ENCODE results near the gene STK32B. TPM values are rescaled to one million over a fixed set of nuclear protein-coding genes. Genes with fewer than 3 reads are reported as not detected.

Gene STK32B
- polyA plus RNA-seq, 1 of the 3 experiments (the other 2 are of a cell fraction), result 0.20 TPM

DNA sequence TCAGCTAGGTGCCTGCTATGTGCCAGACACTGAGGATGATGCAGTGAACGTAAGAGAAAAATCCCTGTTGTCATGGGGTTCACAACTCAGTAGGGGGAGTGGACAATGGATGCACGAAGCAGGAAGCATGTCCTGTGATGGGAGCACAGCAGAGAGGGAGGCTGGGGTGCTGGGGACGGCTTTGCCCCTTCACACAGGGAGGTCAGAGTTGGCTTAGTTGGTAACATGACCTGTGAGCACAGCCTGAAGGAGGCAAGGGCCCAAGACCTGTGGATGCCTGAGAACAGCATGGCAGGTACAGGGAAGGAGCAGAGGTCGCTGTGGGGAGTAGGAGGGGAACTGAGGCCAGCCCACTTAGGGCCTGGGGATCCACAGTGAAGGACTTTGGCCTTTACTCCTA, 109.4 kb downstream of the STK32B start:
- H3K9me2 ChIP-seq, result no peaks in the 10 kb centered on the region
- POLR2A ChIA-PET, result no interaction called here
- no peaks in the 10 kb centered on the region for H3K79me2 ChIP-seq (ENCODE audit: insufficient read depth)
- H3K36me3 ChIP-seq (replicated peaks in 1 of 2; ENCODE audit: control insufficient read depth in 1 of 2, insufficient read depth in 2 of 2, low read length in 1 of 2), result no peaks in the 10 kb centered on the region
- no peak overlapping the region for H3K4me2 ChIP-seq
- H3K9ac ChIP-seq, result no peak overlapping the region
- TF ChIP-seq, protein P1, sequence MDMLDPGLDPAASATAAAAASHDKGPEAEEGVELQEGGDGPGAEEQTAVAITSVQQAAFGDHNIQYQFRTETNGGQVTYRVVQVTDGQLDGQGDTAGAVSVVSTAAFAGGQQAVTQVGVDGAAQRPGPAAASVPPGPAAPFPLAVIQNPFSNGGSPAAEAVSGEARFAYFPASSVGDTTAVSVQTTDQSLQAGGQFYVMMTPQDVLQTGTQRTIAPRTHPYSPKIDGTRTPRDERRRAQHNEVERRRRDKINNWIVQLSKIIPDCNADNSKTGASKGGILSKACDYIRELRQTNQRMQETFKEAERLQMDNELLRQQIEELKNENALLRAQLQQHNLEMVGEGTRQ (IDR thresholded peaks at IDR 0.05; ENCODE audit: borderline replicate concordance, low read depth, low read length), result no peak
- TF ChIP-seq, protein P2, sequence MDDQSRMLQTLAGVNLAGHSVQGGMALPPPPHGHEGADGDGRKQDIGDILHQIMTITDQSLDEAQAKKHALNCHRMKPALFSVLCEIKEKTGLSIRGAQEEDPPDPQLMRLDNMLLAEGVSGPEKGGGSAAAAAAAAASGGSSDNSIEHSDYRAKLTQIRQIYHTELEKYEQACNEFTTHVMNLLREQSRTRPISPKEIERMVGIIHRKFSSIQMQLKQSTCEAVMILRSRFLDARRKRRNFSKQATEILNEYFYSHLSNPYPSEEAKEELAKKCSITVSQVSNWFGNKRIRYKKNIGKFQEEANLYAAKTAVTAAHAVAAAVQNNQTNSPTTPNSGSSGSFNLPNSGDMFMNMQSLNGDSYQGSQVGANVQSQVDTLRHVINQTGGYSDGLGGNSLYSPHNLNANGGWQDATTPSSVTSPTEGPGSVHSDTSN (IDR thresholded peaks at IDR 0.05), result no peak
- TF ChIP-seq POLR2AphosphoS5 (IDR thresholded peaks at IDR 0.05; ENCODE audit: low read depth, low read length) (no peak), EP300 (IDR thresholded peaks at IDR 0.05; ENCODE audit: borderline replicate concordance in 1 of 2, low read depth in 1 of 2, low read length in 1 of 2) (no peak), YY1 (IDR thresholded peaks at IDR 0.05; ENCODE audit: low read depth) (no peak), RCOR1 (IDR thresholded peaks at IDR 0.05; ENCODE audit: low read length) (no peak), ELF1 (IDR thresholded peaks at IDR 0.05) (no peak), RFX5 (IDR thresholded peaks at IDR 0.05; ENCODE audit: low read length) (no peak), FOXJ3 (CRISPR knock-in tag; IDR thresholded peaks at IDR 0.05) (no peak), MEF2A (IDR thresholded peaks at IDR 0.05; ENCODE audit: borderline replicate concordance, low read depth) (no peak), GATA2 (CRISPR knock-in tag; IDR thresholded peaks at IDR 0.05) (no peak), MXI1 (IDR thresholded peaks at IDR 0.05; ENCODE audit: low read depth, low read length) (no peak), NRF1 (IDR thresholded peaks at IDR 0.05; ENCODE audit: low read depth, low read length) (no peak), FOSL2 (IDR thresholded peaks at IDR 0.05; ENCODE audit: borderline replicate concordance, low read depth) (no peak)
- TF ChIP-seq, protein P3, sequence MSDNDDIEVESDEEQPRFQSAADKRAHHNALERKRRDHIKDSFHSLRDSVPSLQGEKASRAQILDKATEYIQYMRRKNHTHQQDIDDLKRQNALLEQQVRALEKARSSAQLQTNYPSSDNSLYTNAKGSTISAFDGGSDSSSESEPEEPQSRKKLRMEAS (IDR thresholded peaks at IDR 0.05; ENCODE audit: low read depth), result no peak
- TF ChIP-seq, protein P4, sequence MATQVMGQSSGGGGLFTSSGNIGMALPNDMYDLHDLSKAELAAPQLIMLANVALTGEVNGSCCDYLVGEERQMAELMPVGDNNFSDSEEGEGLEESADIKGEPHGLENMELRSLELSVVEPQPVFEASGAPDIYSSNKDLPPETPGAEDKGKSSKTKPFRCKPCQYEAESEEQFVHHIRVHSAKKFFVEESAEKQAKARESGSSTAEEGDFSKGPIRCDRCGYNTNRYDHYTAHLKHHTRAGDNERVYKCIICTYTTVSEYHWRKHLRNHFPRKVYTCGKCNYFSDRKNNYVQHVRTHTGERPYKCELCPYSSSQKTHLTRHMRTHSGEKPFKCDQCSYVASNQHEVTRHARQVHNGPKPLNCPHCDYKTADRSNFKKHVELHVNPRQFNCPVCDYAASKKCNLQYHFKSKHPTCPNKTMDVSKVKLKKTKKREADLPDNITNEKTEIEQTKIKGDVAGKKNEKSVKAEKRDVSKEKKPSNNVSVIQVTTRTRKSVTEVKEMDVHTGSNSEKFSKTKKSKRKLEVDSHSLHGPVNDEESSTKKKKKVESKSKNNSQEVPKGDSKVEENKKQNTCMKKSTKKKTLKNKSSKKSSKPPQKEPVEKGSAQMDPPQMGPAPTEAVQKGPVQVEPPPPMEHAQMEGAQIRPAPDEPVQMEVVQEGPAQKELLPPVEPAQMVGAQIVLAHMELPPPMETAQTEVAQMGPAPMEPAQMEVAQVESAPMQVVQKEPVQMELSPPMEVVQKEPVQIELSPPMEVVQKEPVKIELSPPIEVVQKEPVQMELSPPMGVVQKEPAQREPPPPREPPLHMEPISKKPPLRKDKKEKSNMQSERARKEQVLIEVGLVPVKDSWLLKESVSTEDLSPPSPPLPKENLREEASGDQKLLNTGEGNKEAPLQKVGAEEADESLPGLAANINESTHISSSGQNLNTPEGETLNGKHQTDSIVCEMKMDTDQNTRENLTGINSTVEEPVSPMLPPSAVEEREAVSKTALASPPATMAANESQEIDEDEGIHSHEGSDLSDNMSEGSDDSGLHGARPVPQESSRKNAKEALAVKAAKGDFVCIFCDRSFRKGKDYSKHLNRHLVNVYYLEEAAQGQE (IDR thresholded peaks at IDR 0.05; ENCODE audit: low read depth, low read length), result no peak
- 11% methylated on average over 3 of the region's 4 CpGs for WGBS (ENCODE audit: low lambda C conversion rate)
- CTCF ChIA-PET, result no interaction called here
- peaks cover 0 to 5% of the 10 kb centered on the region in 2 experiments; a peak in 1 of 4 replicates for H3K4me1 ChIP-seq (ENCODE audit: control insufficient read depth in 1 of 2, insufficient read depth in 2 of 2, low read depth in 1 of 2, low read length in 1 of 2)
- H3K9me3 ChIP-seq, result no peaks in the 10 kb centered on the region
- H3K27me3 ChIP-seq (ENCODE audit: insufficient read depth), result peaks cover 10% of the 10 kb centered on the region; the same call in 1 of the 2 replicates
- H3K4me3 ChIP-seq (ENCODE audit: low read depth in 2 of 2, low read length in 1 of 2), result no peak overlapping the region
- no peaks in the 10 kb centered on the region for H3F3A ChIP-seq (replicated peaks; ENCODE audit: insufficient read depth)
- H2AFZ ChIP-seq (ENCODE audit: low read depth), result no peak overlapping the region
- H4K20me1 ChIP-seq (ENCODE audit: insufficient read depth), result no peaks in the 10 kb centered on the region
- no peak for DNase-seq
- no peak overlapping the region for H3K27ac ChIP-seq (ENCODE audit: low read depth in 2 of 2, low read length in 1 of 2)

Measured in SK-N-SH (cell line).